GM21526 (cell line): ENCODE results near the gene PLXNB3.
"Not testable (repeated sequence)": the region's sequence is repeated elsewhere in the genome, so short reads cannot be mapped to it uniquely, and the experiment has no call there.

Experiments
- ATAC-seq: cut with Tn5 transposase; IDR thresholded peaks from one replicate; pipeline ENCODE4 v1.9.1; 2021; ENCODE audit warnings: moderate library complexity; ENCODE audit not compliant: unreplicated experiment, low FRiP score

PLXNB3 gene

GRCh38 chrX:153731845-153732215 is 32.2 kb upstream of the PLXNB3 start:
- ATAC-seq: no peak

- no peak for ATAC-seq
These were observed 31.6 kb upstream of the PLXNB3 start for GRCh38 chrX:153732401-153732800.

GRCh38 chrX:153733651-153734240 is 30.3 kb upstream of the PLXNB3 start:
- ATAC-seq: no peak

GRCh38 chrX:153734871-153735270 is 29.2 kb upstream of the PLXNB3 start:
- no peak for ATAC-seq

GRCh38 chrX:153735274-153735673 is 28.8 kb upstream of the PLXNB3 start:
- no peak for ATAC-seq

DNA sequence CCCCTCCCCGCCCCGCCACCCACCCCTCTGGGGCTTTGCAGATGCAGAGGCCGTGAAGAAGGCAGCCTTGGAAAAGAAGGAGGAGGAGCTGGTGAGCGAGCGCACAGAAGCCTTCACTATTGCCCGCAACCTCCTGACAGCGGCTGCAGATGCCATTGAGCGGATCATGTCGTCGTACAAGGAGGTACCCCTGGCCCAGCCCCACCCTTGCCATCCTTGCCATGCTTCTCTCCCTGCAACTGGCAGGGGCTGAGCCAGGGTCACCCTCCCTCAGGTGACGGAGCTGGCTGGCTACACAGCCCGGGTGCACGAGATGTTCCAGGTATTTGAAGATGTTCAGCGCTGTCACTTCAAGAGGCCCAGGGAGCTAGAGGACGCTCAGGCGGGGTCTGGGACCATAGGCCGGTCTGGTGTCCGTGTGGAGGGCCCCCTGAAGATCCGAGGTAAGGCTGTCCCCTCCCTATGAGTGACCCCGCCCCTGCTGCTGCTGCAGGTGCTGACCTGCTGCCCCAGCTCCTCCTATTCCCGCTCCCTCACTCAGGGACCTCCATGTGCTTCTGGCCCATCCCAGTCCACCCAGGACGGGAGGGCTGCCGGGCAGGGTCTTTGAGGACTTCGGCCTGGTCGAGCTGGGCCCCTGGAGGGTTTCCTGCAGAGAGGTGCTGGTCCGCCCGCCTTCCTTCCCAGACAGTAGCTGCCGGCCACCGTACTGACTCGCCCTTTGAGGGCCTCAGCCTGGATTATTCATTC is 27.8 kb upstream of the PLXNB3 start:
- no peak for ATAC-seq

GRCh38 chrX:153736871-153737441 is 27.1 kb upstream of the PLXNB3 start:
- no peak for ATAC-seq

- no peak for ATAC-seq
These were observed 25.9 kb upstream of the PLXNB3 start for GRCh38 chrX:153738056-153738605.

GRCh38 chrX:153739754-153740486 is 24.1 kb upstream of the PLXNB3 start:
- no peak for ATAC-seq

GRCh38 chrX:153740631-153741222 is 23.3 kb upstream of the PLXNB3 start:
- ATAC-seq: no peak

- ATAC-seq: no peak
These were observed 22.6 kb upstream of the PLXNB3 start for GRCh38 chrX:153741446-153741845.

DNA sequence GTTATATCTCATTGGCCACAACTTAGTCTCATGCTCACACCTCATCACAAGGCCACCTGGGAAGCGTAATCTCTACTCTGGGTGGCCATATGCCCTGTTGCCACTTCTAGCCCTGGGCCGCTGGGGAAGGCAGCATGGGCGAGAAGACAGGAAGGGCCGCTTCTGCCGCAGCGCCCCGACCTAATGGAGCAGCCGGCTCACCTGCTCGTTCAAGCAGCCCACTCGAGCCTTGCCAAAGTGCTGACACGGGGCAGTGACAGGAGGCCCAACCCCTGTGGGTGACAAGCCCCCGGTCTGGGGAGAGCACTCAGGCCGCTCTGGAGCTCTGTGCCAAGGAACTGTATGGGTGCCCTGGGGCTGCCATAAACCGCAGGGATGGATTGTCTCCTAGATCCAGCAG is 21.9 kb upstream of the PLXNB3 start:
- not testable (repeated sequence) for ATAC-seq

- not testable (repeated sequence) for ATAC-seq
These were observed 21.1 kb upstream of the PLXNB3 start for GRCh38 chrX:153742796-153743467.

- not testable (repeated sequence) for ATAC-seq
These were observed 20.4 kb upstream of the PLXNB3 start for GRCh38 chrX:153743468-153744209.

DNA sequence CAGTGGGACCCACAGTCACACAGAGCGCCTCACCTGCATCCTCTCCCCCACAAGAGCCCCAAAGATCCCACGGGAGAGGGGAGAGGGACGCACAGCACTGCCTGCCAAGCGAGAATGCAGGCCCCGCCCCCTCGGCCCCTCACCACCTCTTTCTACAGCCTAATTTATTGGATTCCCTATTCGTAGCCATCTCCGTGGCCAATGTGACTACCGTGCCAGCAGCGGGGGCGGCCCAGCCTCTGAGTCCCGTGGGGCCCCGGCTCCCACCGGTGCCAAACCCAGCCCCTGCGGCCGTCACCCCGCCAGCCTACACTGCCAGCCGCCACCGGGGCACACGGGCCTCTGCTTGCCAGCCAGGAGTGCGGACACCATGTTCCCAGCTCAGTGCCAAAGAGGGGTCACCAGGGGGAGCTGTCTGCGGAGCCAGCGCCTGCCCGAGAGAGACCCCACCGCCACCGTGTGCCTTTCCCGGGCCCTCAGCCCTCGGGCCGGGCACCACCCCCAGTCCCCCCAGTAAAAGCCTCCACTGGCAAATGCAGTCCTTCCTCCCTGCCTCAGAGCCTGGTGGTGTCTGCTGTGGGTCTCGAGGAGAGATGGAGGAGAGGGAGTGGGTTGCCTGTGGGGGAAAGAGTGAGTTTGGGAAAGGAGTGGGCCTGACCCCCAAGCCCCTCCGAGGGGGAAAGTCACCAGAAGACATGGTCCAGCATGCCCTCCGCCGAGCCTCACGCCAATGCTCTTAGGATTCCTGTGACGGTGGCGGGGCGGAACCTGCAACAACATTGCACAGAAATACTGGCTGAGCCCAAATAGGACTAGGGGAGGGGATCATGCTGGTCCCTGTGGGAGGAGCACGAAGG is 19.6 kb upstream of the PLXNB3 start:
- ATAC-seq: no peak

DNA sequence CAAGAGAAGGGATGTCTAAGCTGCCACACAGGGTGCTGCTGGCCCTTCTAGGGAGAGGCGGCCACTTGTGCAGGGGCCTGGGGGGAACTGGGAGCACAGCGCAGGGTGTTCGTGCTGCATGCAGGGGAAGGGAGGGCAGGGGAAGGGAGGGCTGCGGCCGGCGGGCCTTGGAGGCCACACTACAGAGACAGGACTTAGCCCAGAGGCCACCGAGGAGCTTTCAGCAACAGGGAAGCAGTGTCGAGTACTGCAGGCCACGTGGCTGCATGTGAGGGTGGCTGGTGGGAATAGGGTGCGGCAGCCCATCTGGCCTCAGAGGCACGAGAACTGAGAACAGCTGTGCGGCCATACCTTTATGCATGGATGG is 19.0 kb upstream of the PLXNB3 start:
- ATAC-seq: not testable (repeated sequence)

DNA sequence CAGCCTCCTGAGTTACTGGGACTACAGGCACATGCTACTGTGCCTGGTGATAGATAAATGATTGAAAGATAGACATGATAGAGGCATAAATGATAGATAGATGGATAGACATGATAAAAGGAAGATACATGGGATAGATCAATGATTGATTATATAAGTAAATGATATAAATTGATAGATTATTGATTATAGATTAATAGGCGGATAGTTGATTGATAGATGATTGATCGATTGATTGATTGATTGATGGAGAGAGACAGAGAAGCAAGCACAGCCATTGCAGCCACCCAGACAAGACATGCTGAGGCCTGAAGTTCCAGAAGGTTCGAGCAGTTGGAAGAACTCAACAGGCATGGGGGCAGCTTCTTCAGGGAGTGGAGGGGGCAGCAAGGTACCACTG is 17.7 kb upstream of the PLXNB3 start:
- ATAC-seq: no peak

- not testable (repeated sequence) for ATAC-seq
These were observed 17.1 kb upstream of the PLXNB3 start for GRCh38 chrX:153746991-153747390.

DNA sequence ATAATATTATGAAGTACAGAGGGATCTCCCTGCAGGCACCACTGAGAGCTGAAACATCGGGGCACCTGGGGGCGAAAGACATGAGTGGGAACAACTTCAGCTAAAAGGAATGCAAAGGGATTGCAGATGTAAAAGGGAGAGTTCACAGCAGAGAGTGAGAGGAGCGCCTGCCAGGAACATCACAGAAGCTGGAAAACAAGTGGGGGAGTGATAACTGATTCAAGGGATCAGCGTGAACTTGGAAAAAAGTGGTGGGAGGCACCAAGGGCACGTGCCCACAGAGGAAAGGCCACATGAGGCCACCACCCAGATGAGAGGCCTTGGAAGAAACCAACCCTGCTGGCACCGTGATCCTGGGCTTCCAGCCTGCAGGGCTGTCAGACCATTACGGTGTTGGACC is 15.0 kb upstream of the PLXNB3 start:
- not testable (repeated sequence) for ATAC-seq
